ENCODE measurements around the gene HLA-DMB.
A peak's percentile ranks its signal among the peaks of the same experiment; 100 is the strongest.

Gene HLA-DMB

GRCh38 chr6:32940656-32941213, at the start of gene HLA-DMB:
HLA-DMB (minus strand) TSS chr6:32941028; CDS start chr6:32940807, 221 bp downstream.
- DNase-seq (ENCODE audit: low spot score) = peak; percentile 81

- no peak for DNase-seq (ENCODE audit: low spot score)
Measured at GRCh38 chr6:32989368-32989767, 48.5 kb upstream of the HLA-DMB start.

GRCh38 chr6:32984622-32985389, 44.0 kb upstream of the HLA-DMB start:
- peak; percentile 60 for DNase-seq (ENCODE audit: low spot score)

- DNase-seq (ENCODE audit: low spot score) = no peak
Measured at GRCh38 chr6:32983964-32984621, 43.3 kb upstream of the HLA-DMB start.

GRCh38 chr6:32983493-32983848, 42.6 kb upstream of the HLA-DMB start:
- DNase-seq (ENCODE audit: low spot score) = no peak

GRCh38 chr6:32982702-32983492, 42.1 kb upstream of the HLA-DMB start:
- no peak for DNase-seq (ENCODE audit: low spot score)

GRCh38 chr6:32982084-32982701, 41.4 kb upstream of the HLA-DMB start:
- DNase-seq (ENCODE audit: low spot score) = no peak

DNA sequence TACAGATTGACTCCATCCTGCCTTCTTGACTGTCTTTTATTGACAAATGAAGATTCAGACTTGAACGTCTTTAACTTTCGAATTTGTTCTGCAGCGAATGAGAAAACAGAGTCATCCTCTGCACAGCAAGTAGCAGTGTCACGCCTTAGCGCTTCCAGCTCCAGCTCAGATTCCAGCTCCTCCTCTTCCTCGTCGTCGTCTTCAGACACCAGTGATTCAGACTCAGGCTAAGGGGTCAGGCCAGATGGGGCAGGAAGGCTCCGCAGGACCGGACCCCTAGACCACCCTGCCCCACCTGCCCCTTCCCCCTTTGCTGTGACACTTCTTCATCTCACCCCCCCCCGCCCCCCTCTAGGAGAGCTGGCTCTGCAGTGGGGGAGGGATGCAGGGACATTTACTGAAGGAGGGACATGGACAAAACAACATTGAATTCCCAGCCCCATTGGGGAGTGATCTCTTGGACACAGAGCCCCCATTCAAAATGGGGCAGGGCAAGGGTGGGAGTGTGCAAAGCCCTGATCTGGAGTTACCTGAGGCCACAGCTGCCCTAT, 39.7 kb upstream of the HLA-DMB start:
- no peak for DNase-seq (ENCODE audit: low spot score)

DNA sequence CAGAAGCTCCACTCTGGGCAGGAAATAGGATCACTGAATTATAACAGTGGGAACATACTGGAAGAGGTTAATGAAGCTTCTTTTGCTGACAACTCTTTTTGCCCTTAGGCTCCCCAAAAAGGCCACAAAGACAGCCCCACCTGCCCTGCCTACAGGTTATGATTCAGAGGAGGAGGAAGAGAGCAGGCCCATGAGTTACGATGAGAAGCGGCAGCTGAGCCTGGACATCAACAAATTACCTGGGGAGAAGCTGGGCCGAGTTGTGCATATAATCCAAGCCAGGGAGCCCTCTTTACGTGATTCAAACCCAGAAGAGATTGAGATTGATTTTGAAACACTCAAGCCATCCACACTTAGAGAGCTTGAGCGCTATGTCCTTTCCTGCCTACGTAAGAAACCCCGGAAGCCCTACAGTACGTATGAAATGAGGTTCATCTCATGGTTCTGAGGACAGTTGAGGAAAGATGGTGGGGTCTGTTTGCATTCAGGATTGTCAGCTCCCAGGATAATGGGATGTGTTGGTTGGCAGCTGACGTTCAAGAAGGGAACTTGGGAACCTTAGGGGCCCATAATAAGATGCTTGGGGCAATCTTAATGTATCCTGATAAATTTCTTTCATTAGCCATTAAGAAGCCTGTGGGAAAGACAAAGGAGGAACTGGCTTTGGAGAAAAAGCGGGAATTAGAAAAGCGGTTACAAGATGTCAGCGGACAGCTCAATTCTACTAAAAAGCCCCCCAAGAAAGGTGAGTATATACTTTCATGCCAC, 39.1 kb upstream of the HLA-DMB start:
- no peak for DNase-seq (ENCODE audit: low spot score)

- DNase-seq (ENCODE audit: low spot score) = no peak
Measured at GRCh38 chr6:32977953-32978324, 37.1 kb upstream of the HLA-DMB start.

DNA sequence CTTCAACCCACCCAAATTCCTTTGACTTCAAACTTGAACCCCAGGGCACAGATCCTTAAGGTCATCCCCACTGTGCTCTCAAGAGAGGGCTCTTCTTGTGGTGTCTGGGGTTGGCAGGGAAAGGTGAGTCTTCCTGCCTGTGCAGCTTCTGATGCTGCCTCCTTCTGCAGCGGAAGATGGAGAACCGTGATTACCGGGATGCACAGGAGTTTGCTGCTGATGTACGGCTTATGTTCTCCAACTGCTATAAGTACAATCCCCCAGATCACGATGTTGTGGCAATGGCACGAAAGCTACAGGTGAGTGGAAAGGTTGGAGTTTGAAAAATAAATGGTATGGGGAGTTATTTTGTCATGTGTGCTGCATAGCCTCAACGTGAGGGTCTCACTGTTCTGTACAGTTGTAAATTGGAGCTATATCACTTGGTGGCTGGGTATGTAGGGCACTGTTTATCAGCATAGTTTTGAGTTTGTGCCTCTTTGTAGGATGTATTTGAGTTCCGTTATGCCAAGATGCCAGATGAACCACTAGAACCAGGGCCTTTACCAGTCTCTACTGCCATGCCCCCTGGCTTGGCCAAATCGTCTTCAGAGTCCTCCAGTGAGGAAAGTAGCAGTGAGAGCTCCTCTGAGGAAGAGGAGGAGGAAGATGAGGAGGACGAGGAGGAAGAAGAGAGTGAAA, 36.6 kb upstream of the HLA-DMB start:
- DNase-seq (ENCODE audit: low spot score) = no peak

GRCh38 chr6:32976334-32977069, 35.7 kb upstream of the HLA-DMB start:
- DNase-seq (ENCODE audit: low spot score) = no peak

DNA sequence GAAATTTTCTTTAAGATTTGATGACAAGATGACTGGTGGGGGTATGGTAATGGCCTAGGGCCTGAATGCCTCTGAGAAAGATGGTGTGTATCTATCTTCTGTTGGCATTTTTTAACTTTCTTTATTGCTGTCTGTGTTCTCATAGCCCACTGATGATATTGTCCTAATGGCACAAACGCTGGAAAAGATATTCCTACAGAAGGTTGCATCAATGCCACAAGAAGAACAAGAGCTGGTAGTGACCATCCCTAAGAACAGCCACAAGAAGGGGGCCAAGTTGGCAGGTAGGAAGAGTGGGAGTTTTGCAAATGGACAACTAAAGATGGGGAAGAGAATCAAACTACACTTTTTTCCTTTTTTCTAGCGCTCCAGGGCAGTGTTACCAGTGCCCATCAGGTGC, 35.1 kb upstream of the HLA-DMB start:
- DNase-seq (ENCODE audit: low spot score) = no peak

DNA sequence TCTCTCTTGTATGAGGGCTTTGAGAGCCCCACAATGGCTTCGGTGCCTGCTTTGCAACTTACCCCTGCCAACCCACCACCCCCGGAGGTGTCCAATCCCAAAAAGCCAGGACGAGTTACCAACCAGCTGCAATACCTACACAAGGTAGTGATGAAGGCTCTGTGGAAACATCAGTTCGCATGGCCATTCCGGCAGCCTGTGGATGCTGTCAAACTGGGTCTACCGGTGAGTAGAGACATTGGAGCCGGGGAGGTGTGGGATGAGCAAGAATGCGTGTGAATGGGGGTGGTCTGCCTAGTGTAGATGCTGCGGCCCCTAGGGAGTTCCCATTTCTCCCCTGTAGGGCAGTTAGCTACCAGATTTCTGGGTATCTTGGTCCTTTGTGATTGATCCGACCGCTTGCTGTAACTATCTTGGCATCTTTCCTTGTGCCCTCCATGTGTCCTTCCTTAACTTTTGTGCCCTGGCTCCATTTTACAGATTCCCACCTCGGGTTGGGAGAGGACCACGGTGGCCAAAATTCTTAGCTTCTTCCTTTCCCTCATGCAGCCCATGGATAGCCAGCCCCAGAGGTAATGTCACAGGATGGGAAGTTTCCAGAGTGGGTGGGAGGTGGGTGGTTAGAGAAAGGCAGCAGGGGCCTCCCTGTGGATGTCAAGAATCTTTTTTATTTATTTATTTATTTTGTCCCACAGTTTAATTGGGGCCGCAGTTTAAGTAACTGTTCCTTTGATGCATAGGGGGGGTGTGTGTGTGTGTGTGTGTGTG, 33.9 kb upstream of the HLA-DMB start:
- DNase-seq (ENCODE audit: low spot score) = no peak

DNA sequence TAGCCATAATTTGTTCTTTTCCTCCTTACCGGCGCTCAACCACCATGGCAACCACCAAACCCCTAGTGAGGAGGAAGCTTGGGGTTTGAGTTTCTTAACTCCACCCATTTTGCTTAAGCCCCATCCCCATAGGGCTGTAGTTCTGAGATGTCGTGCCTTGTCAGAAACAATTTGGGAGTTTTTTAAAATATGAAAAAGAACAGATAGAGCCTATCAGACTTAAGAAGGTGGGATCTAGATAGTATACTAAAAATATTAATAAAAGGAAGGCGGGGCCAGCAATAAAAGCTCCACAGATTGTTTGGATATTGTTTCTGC, 33.1 kb upstream of the HLA-DMB start:
- DNase-seq (ENCODE audit: low spot score) = peak; percentile 81

DNA sequence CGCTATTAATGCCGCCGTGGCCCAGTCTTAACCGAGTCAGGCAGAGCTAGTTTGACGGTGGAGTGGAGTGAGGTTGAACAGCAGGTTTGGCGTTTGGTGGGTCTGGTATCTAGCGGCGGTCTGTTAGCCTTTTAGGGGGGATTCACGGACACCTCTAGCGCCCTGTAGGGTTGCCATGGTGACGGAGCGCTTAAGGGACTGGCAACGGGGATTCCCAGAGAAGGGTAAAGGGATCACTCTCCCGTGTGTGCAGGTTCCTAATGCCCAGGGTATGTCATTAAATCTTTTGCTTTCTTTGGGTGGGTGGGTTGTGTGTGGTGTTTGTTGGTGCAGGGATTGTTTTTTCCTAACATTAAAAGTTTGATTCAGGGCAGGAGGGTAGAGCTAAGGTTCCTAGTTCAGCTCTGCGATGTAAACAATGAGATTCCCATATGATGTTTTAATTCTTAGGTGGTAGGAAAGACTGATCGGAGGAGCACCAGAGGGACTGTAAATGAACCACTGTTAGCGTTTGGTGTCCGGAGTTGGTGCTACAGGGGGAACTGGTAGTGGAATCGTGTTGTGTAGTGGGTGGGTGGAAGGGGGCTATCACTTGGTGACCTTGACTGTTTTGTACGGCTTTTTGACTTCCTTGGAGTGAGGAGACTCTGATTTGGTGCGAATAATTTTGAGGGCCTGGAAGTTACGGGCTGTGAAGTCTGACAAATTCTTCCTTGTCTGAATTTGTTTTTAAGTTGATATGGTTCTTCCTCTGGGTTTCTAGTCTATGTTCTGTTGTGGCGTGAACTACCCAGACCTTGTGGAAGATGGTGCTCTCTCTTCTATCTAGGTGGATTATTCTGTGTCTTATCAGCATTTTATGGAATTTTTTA, 32.6 kb upstream of the HLA-DMB start:
- DNase-seq (ENCODE audit: low spot score) = no peak

DNA sequence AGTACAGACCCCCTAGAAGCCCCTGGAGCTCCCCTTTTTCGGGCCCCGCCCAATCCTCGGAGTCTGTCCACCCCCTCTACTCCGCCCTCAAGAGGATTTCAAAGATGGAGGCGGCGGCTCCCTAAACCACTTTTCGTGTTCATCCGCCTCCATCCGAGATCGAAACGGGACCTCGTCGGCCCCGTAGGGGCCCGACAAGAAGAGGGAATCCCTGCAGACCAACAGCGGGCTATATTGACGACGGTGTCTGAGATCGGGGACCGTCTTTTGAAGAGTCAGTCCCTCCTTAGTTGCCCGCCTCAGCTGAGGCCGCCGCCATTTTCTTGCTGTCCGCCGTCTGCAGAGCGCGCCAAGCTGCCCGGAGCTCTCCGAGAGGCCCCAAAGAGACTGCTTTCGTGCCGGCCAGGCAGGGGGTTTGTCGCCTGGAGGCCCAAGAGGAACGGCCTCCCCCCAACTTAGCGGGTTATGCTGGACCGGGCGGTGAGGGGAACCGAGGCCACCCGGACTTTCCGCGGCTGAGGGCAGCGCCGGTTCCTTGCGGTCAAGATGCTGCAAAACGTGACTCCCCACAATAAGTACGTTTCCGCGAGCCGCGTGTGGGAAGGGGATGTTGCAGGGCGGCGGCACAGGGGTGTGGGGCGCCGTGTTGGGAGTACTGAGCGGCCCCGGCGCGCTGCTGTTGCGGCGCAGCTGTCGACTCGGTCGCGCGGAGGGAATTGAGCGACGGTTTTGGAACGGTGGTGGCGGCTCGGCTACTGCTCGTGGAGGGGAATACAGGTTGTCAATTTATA, 31.7 kb upstream of the HLA-DMB start:
- no peak for DNase-seq (ENCODE audit: low spot score)
